Activated CD4-positive, alpha-beta T cell treated with anti-CD3 and anti-CD28 coated beads, Interleukin-2, amount 10 ng/mL, durations not matched to agents 24 days and 14 days (primary cell): Measurements from ENCODE around the gene JPT2. TPM values are rescaled to one million over a fixed set of nuclear protein-coding genes. Genes with fewer than 3 reads are reported as not detected.

Experiments used
- DNase-seq: peaks from one replicate; pipeline ENCODE4 v3.0.0; 2022
- H3K27ac Mint-ChIP-seq: one replicate; pipeline ENCODE4 v1.8.0; 2022; ENCODE audit warnings: mild to moderate bottlenecking, mixed read lengths
- H3K27me3 Mint-ChIP-seq: one replicate; pipeline ENCODE4 v1.8.0; 2022; ENCODE audit warnings: mixed read lengths
- H3K36me3 Mint-ChIP-seq: one replicate; pipeline ENCODE4 v1.8.0; 2022; ENCODE audit warnings: low read depth, mild to moderate bottlenecking, mixed read lengths
- H3K4me1 Mint-ChIP-seq: one replicate; pipeline ENCODE4 v1.8.0; 2021; ENCODE audit warnings: mixed read lengths
- H3K4me3 Mint-ChIP-seq: one replicate; pipeline ENCODE4 v1.8.0; 2022; ENCODE audit warnings: mild to moderate bottlenecking, moderate library complexity, mixed read lengths
- H3K9me3 Mint-ChIP-seq: one replicate; pipeline ENCODE4 v1.8.0; 2021; ENCODE audit warnings: mixed read lengths
- intact Hi-C: fragments of 100-400 bp; cut with micrococcal nuclease; formaldehyde crosslinking; loops from one replicate; pipeline ENCODE4 v1.15.1; 2023
- total RNA-seq: library from RNA; stranded (reverse); gene quantifications from 2 replicates; pipeline ENCODE4 v1.2.3, GENCODE V29; 2022

JPT2 gene, protein sequence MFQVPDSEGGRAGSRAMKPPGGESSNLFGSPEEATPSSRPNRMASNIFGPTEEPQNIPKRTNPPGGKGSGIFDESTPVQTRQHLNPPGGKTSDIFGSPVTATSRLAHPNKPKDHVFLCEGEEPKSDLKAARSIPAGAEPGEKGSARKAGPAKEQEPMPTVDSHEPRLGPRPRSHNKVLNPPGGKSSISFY
- 119 and 120 TPM in 2 replicates for total RNA-seq

DNA sequence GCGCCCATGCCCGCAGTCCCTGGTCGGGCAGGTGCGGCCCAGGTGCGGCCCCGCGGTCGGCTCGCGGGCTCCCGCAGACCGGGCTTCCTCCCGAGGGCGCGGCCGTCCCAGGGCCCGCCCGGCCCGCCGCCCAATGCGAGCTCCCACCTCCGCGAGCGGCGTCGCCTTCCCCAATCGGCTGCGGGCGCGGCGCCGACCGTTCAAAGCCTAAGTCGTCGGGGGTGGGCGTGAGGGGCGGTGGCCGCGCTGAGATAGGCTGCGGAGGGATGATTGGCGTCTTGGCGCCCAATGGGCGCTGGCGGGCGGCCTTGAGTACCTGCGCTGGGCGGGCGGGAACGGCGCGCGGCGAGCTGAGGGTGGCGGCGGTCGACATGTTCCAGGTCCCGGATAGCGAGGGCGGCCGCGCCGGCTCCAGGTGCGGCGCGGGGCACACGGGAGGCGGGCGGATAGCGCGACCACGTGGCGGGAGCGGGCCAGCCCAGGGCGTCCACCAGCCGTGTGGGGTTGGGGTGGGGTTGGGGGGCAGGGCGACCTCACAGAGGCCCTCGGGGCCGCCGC lies at the start of gene JPT2:
Gene JPT2 (plus strand): TSS at position 338 of the 558 bp plus-strand sequence. CDS start 34 bp downstream, at position 372.
- H3K4me3 Mint-ChIP-seq: peak within 1 kb of the TSS; percentile 95
- DNase-seq: peak; percentile 99
- peaks cover 42% of the 10 kb centered on the region for H3K36me3 Mint-ChIP-seq
- peaks cover 34% of the 10 kb centered on the region for H3K4me1 Mint-ChIP-seq
- peak within 1 kb of the TSS; percentile 93 for H3K27ac Mint-ChIP-seq
- H3K27me3 Mint-ChIP-seq: no peaks in the 10 kb centered on the region
- intact Hi-C loops: loop anchor here (1.0 to 2.0 kb wide), 3 partner anchors 28 to 93 kb away; partner anchors contain the start of genes CRAMP1, IFT140, MAPK8IP3 and NME3
- H3K9me3 Mint-ChIP-seq: no peaks in the 10 kb centered on the region

DNA sequence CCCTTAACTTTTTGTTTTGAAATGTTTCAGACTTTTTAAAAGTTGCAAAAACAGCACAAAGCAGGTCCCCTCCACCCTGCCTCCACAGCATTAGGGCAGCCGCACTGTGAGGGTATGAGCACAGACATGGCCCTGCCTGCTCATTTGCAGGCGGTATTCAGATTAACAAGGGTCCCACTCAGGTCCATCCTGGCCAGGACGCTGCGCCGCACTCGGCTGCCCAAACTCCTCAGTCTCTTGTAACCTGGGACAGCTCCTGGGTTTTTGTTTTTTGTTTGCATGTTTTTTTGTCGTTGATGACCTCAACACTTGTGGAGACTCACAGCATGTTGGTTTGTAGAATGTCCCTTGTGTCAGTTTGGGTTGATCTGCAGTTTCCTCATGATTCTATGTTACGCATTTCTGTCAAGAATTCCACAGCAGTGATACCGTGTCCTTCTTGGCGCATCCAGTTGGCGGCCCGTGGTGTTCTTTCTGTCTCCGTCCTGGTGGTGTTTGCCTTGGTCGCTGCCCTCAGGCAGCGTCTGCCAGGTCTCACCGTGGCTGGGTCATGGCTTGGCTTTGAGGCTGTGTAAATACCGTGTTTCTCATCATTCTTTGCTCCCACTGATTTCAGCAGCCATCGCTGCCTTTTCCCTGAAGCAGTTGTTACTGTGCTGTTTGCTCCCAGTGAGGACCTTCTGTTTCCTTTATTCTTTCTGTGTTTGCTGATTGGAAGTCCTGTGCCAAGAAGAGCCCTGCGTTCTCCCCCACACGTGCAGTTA lies 47.4 kb upstream of the JPT2 start:
- Mint-ChIP-seq H3K4me3 (no peak overlapping the region), H3K9me3 (no peaks in the 10 kb centered on the region), H3K36me3 (peaks cover 48% of the 10 kb centered on the region), H3K4me1 (peaks cover 4% of the 10 kb centered on the region), H3K27me3 (no peaks in the 10 kb centered on the region), H3K27ac (no peak overlapping the region)
- intact Hi-C loops: no loop called here
- DNase-seq: no peak

DNA sequence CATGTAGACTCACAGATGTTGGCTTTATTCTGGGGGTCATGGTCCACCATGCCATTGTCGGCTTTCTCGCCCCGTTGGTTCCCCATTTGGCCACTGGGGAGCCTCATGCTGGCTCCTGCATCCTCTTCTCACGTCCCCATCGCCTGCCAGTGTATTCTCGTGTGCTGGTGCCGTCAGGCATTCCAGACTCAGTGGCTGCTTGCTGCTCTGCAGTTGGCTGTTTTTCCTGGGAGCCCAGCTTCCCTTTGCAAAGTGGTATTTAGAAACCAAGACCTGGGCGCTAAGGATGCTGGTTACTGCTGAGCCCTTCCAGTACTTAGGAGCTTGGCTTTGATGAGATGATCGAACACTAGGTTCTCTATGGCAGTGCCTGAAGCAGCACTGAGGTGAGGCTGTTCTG lies 46.8 kb upstream of the JPT2 start:
- Mint-ChIP-seq H3K4me1 (peaks cover 4% of the 10 kb centered on the region), H3K9me3 (no peaks in the 10 kb centered on the region), H3K4me3 (no peak overlapping the region), H3K27me3 (no peaks in the 10 kb centered on the region), H3K36me3 (peaks cover 46% of the 10 kb centered on the region), H3K27ac (no peak overlapping the region)
- intact Hi-C loops: no loop called here
- no peak for DNase-seq

DNA sequence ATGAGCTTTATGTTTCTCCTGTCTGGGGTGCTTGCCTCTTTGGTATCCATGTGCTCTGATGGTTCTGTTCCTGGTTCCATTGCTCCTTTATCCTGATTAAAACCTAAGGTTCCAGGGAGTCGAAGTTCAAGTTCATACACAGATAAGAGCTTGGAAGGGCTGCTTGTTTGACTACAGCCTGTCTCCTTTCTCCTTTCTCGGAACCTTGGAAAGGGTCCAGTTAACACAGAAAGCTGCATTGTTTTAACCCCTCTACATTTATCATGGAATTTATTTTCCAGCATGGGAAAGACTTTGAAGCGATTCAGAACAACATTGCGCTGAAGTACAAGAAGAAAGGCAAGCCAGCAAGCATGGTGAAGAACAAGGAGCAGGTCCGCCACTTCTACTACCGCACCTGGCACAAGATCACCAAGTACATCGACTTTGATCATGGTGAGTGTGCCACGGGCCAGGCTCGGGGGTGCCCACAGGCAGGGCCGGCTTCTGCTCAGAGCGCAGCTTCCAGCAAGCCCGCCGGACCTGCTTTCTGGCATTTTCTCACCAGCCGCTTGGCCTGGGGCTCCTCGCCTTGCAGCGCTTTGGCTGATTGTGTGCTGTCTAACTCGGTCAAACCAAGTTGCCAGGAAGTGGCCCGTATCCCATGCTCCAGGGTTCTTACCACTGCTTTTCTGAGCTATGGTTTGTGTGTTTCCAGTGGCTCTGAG lies 46.0 kb upstream of the JPT2 start:
- H3K4me1 Mint-ChIP-seq: peaks cover 4% of the 10 kb centered on the region
- no peaks in the 10 kb centered on the region for H3K9me3 Mint-ChIP-seq
- intact Hi-C loops: no loop called here
- DNase-seq: no peak
- H3K4me3 Mint-ChIP-seq: no peak overlapping the region
- H3K36me3 Mint-ChIP-seq: peaks cover 39% of the 10 kb centered on the region
- H3K27ac Mint-ChIP-seq: no peak overlapping the region
- no peaks in the 10 kb centered on the region for H3K27me3 Mint-ChIP-seq

DNA sequence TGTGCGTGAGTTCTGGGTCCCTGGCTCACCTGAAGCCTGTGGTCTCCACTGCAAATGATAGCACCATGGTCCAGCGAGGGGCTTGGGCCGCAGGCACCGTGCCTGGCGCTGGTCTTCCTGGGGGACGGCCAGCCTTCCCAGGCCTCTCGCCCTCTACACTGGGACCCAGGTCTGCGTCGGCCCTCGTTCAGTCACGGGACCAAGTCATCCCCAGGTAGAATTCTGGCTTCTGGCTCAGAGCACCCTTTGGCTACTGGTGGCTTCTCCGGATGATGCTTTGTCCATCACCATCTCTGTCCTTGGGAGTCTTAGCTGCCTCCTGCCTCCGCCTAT lies 45.5 kb upstream of the JPT2 start:
- DNase-seq: no peak
- H3K4me3 Mint-ChIP-seq: no peak overlapping the region
- no peaks in the 10 kb centered on the region for H3K9me3 Mint-ChIP-seq
- intact Hi-C loops: no loop called here
- no peaks in the 10 kb centered on the region for H3K27me3 Mint-ChIP-seq
- peaks cover 4% of the 10 kb centered on the region for H3K4me1 Mint-ChIP-seq
- no peak overlapping the region for H3K27ac Mint-ChIP-seq
- H3K36me3 Mint-ChIP-seq: peaks cover 39% of the 10 kb centered on the region

DNA sequence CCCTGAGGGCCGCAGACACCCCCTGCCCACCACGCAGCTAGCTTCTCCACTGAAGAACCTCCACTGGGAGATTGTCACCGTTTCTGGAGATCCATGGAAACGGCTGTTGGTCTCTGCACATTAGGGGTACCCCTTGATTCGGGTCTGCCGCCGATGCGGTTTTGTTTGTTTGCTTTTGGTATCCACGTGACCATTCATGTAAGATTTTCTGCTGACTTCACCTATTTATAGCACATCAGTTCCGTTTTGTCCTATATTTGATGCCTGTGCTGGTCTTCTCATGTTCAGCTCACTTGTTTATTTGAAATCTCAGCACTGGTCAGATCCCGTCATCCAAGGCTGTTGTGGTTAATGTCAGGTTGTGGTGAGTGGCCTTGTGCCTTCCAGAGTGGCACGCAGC lies 44.8 kb upstream of the JPT2 start:
- Mint-ChIP-seq H3K27ac (no peak overlapping the region), H3K27me3 (no peaks in the 10 kb centered on the region), H3K4me1 (peaks cover 4% of the 10 kb centered on the region), H3K36me3 (peaks cover 38% of the 10 kb centered on the region), H3K4me3 (no peak overlapping the region), H3K9me3 (no peaks in the 10 kb centered on the region)
- DNase-seq: no peak
- intact Hi-C loops: no loop called here

DNA sequence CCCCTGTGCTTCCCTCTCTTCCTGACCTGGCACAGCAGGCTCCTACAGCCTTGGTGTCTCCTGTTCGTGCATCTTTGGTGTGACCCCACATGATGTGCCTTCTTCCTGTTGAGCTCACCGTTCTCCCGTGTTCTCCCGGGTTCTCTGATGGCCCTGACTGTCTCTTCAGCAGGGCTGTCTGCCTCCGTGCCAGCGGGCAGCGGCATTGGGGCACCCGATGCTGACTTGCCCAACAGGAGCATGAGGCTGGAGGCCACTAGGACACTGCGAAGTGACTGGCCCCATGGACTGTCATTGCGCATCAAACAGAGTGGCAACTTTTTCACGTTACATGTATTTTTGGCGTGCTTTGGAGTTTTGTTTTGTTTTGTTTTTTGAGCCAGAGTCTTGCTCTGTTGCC lies 43.5 kb upstream of the JPT2 start:
- Mint-ChIP-seq H3K36me3 (peaks cover 37% of the 10 kb centered on the region), H3K4me3 (no peak overlapping the region), H3K9me3 (no peaks in the 10 kb centered on the region), H3K27me3 (no peaks in the 10 kb centered on the region), H3K4me1 (peaks cover 4% of the 10 kb centered on the region), H3K27ac (no peak overlapping the region)
- no peak for DNase-seq
- intact Hi-C loops: no loop called here

DNA sequence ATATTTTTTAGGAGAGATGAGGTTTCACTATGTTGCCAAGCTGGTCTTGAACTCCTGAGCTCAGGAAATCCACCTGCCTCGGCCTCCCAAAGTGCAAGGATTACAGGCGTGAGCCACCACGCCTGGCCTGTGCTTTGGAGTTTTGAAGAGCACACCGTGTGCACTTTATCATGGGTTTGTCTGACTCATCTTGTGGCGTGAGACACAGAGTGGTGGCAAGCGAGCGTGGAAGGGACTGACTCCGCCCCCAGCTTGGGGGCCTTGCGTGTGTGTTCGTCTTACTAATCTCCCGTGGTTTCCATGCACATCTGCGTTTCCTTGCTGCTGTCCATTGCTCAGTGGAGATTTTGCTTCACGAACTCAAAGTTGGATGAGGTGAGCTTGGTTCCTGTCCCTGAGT lies 43.0 kb upstream of the JPT2 start:
- Mint-ChIP-seq H3K4me3 (no peak overlapping the region), H3K4me1 (peaks cover 4% of the 10 kb centered on the region), H3K27me3 (no peaks in the 10 kb centered on the region), H3K36me3 (peaks cover 37% of the 10 kb centered on the region), H3K9me3 (no peaks in the 10 kb centered on the region), H3K27ac (no peak overlapping the region)
- DNase-seq: no peak
- intact Hi-C loops: no loop called here

DNA sequence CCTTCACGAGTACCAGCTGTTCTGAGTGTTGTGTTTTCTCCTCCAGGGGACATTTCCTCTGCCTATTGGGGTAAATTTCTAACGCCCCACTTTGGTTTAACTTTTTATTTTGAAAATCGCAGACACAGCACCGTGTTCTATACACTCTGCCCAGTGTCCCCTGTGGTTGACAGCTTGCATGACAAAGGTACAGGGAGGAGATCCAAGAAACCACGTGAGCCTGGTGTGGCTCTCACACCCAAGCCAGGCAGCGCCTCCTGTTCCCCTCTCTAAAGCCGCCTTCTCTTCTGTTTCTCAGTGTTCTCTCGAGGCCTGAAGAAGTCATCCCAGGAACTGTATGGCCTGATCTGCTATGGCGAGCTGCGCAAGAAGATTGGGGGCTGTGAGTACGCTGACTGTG lies 40.6 kb upstream of the JPT2 start:
- intact Hi-C loops: no loop called here
- Mint-ChIP-seq H3K27me3 (no peaks in the 10 kb centered on the region), H3K27ac (no peak overlapping the region), H3K4me1 (peaks cover 4% of the 10 kb centered on the region), H3K36me3 (peaks cover 50% of the 10 kb centered on the region), H3K4me3 (no peak overlapping the region), H3K9me3 (no peaks in the 10 kb centered on the region)
- no peak for DNase-seq

DNA sequence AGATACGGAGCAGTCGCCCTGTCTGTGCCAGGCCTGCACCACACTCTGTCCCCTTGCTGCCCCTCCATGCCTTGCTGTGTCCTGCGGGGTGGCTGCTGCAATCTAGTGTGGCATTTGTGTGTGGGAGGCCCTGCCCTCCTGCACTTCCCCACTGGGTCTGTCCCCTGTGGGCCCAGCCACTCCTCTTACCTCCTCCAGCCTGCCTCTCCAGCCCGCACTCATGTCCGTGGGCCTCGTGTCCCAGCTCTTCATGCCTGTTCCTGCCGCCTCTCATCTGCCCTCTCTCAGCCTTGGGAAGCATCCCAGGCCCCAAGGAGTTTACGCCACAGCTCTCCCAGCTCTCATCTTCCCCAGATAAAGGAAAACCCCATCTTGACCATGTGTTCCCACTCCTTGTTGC lies 39.3 kb upstream of the JPT2 start:
- Mint-ChIP-seq H3K27me3 (no peaks in the 10 kb centered on the region), H3K36me3 (peaks cover 50% of the 10 kb centered on the region), H3K27ac (no peak overlapping the region), H3K9me3 (no peaks in the 10 kb centered on the region), H3K4me1 (peaks cover 4% of the 10 kb centered on the region), H3K4me3 (no peak overlapping the region)
- intact Hi-C loops: no loop called here
- DNase-seq: no peak

DNA sequence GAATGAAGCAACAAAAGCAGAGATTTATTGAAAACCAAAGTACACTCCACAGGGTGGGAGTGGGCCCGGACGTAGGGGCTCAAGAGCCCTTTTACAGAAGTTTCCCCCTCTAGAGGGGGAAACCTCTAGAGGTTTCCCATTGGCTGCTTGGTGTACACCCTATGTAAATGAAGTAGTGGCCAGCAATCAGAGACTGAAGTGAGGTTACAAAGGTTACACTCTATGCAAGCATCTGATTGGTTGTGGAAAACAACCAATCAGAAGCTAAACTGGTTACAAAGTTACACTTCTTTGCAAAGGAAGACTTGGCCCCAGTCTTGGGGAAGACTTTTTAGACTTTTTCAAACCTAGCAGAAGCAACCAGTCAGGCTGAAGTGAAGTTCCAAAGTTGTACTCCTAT lies 38.8 kb upstream of the JPT2 start:
- DNase-seq: no peak
- no peaks in the 10 kb centered on the region for H3K9me3 Mint-ChIP-seq
- peaks cover 5% of the 10 kb centered on the region for H3K4me1 Mint-ChIP-seq
- intact Hi-C loops: no loop called here
- H3K27me3 Mint-ChIP-seq: no peaks in the 10 kb centered on the region
- no peak overlapping the region for H3K27ac Mint-ChIP-seq
- no peak overlapping the region for H3K4me3 Mint-ChIP-seq
- H3K36me3 Mint-ChIP-seq: peaks cover 49% of the 10 kb centered on the region

DNA sequence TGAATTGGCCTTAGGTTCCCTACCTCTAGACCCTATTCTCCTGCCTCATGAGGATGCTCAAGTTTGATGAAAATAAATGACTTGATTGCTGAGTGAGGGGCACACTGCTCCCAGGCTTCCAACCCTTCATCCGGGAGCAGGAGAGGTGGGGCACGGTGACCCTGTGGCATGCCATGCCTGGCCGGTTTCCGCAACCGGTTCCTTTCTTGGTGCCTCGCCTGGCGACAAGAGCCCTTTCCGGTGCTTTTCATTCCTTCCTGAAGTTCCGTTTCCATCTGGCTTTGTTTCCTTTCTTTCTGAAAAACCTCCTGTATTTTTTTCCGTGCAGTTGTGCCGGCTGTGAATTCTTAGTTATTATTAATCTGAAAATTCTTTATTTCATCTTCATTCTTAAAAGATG lies 38.2 kb upstream of the JPT2 start:
- H3K27me3 Mint-ChIP-seq: no peaks in the 10 kb centered on the region
- intact Hi-C loops: no loop called here
- no peak for DNase-seq
- no peaks in the 10 kb centered on the region for H3K9me3 Mint-ChIP-seq
- peaks cover 8% of the 10 kb centered on the region for H3K4me1 Mint-ChIP-seq
- no peak overlapping the region for H3K27ac Mint-ChIP-seq
- H3K36me3 Mint-ChIP-seq: peaks cover 48% of the 10 kb centered on the region
- H3K4me3 Mint-ChIP-seq: no peak overlapping the region

DNA sequence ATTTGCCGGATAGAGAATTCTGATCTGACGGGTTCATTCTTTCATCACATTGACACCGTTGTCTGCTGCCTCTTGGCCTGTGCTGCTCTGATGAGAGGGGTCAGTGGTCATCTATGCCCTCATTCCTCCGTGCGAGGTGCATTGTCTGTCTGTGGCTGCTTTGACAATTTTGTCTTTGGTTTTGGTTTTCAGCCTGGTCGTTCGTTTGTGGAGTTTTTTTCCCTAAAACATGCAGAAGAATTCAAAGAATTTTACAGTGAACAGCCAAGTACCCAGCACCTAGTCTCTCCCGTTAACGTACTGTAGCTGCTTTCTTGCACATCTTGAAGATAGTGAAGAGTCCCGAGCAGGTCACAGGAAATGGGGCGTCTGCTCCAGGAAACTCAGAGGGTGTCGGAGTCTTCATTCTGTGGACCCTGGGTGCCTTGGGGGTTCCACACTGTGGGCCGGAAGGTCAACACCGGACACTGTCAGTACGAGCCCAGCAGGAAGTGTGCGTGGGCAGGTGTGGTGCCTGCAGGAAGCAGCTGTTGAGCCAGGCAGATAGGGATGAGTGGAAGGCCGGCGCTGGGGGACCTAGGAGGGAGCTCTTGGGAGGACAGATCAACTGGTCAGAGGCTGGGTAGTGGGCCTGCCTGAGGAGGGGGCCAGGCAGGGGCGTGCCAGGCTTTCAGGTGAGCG lies 37.7 kb upstream of the JPT2 start:
- peaks cover 43% of the 10 kb centered on the region for H3K36me3 Mint-ChIP-seq

DNA sequence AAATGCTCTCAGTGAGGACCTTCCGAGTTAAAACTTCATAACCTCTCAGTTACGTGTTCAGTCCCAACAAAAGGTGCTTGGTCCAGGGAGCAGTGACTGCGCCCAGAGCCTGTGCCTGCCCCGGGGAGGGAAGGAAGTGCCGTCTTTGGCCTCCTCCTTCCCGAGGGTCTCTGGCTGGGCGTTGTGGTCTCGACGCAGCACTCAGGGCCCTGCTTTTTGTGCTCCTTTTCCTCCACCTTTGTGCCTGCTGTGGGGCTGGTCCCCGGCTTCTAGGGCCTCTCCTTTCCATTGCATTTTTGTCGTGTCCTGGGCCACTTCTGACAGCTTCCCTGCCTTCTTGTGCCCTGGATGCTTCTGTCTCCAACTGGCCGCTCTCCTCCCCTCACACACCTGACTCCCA lies 36.8 kb upstream of the JPT2 start:
- Mint-ChIP-seq H3K4me1 (peaks cover 17% of the 10 kb centered on the region), H3K27ac (no peak overlapping the region), H3K9me3 (no peaks in the 10 kb centered on the region), H3K27me3 (no peaks in the 10 kb centered on the region), H3K4me3 (no peak overlapping the region), H3K36me3 (peaks cover 49% of the 10 kb centered on the region)
- DNase-seq: no peak
- intact Hi-C loops: no loop called here

More for the DNA sequence above, 37.7 kb upstream of the JPT2 start:
- H3K4me3 Mint-ChIP-seq: no peak overlapping the region
- no peaks in the 10 kb centered on the region for H3K9me3 Mint-ChIP-seq
- H3K4me1 Mint-ChIP-seq: peaks cover 8% of the 10 kb centered on the region
- no peaks in the 10 kb centered on the region for H3K27me3 Mint-ChIP-seq
- intact Hi-C loops: no loop called here
- no peak overlapping the region for H3K27ac Mint-ChIP-seq
- no peak for DNase-seq
